SU-DHL-6 (cell line): ENCODE measurements around the gene APC.

Experiments used
- H2AFZ ChIP-seq: fragments of 200-600 bp; sonication (generic); 2 replicates; pipeline ENCODE4 v1.6.1; 2014; ENCODE audit warnings: low read depth, mild to moderate bottlenecking, moderate library complexity, mixed read lengths, antibody characterized with exemption, low read length; ENCODE audit not compliant: severe bottlenecking
- H3F3A ChIP-seq: fragments of 200-600 bp; shearing (Covaris generic); 2 replicates; pipeline ENCODE4 v1.6.0; 2016; ENCODE audit warnings: antibody characterized with exemption, mild to moderate bottlenecking; ENCODE audit not compliant: insufficient read depth
- H3K27ac ChIP-seq: fragments of 200-600 bp; sonication (generic); 2 replicates; pipeline ENCODE4 v1.5.1; 2016; ENCODE audit warnings: low read depth, mild to moderate bottlenecking, low read length, moderate library complexity, mixed read lengths
- H3K27me3 ChIP-seq: fragments of 200-600 bp; sonication (generic), shearing (Covaris generic); 2 replicates; pipeline ENCODE4 v1.6.0; 2014; ENCODE audit warnings: mild to moderate bottlenecking, low read length
- H3K36me3 ChIP-seq: fragments of 200-600 bp; sonication (generic); 2 replicates; pipeline ENCODE4 v1.6.1; 2014; ENCODE audit warnings: mild to moderate bottlenecking, low read length, mixed read lengths
- H3K4me2 ChIP-seq: fragments of 300-600, 200-600 bp; shearing (Covaris generic), sonication (generic); 2 replicates; pipeline ENCODE4 v1.6.0; 2014; ENCODE audit warnings: low read length, low read depth, mild to moderate bottlenecking; ENCODE audit not compliant: poor library complexity, severe bottlenecking
- H3K4me3 ChIP-seq: fragments of 200-600 bp; sonication (generic); 2 replicates; pipeline ENCODE4 v1.5.1; 2014; ENCODE audit warnings: antibody characterized with exemption, low read length, mild to moderate bottlenecking, mixed read lengths; ENCODE audit not compliant: insufficient read depth, poor library complexity, severe bottlenecking
- H3K79me2 ChIP-seq: fragments of 200-600 bp; sonication (generic); 2 replicates; pipeline ENCODE4 v1.6.1; 2014; ENCODE audit warnings: mild to moderate bottlenecking, low read length, moderate library complexity; ENCODE audit not compliant: insufficient read depth
- H3K9ac ChIP-seq: fragments of 200-600 bp; sonication (generic); 2 replicates; pipeline ENCODE4 v1.7.0; 2014; ENCODE audit warnings: mild to moderate bottlenecking, low read length
- H3K9me2 ChIP-seq: fragments of 200-600 bp; sonication (generic); replicated peaks from 2 replicates; pipeline ENCODE4 v1.6.1; 2014; ENCODE audit warnings: low read length; ENCODE audit not compliant: insufficient read depth
- H3K9me3 ChIP-seq: fragments of 200-600 bp; sonication (generic); 2 replicates; pipeline ENCODE4 v1.6.1; 2014; ENCODE audit warnings: low read length, mixed read lengths; ENCODE audit not compliant: insufficient read depth
- H4K20me1 ChIP-seq: fragments of 200-600 bp; sonication (generic); 2 replicates; pipeline ENCODE4 v1.6.1; 2014; ENCODE audit warnings: low read depth, mild to moderate bottlenecking, antibody characterized with exemption, low read length, moderate library complexity, mixed read lengths
- EZH2phosphoT487 ChIP-seq: fragments of 200-600 bp; sonication (generic), shearing (Covaris generic); conservative IDR thresholded peaks from 2 replicates; pipeline ENCODE4 v1.6.1; 2018; ENCODE audit warnings: mild to moderate bottlenecking, antibody characterized with exemption, low read length, moderate library complexity, mixed read lengths
- TF ChIP-seq, protein P1 (sequence below): fragments of 200-600 bp; sonication (generic); IDR thresholded peaks from one replicate; pipeline ENCODE4 v1.5.1; 2017; ENCODE audit warnings: antibody characterized with exemption, mild to moderate bottlenecking, low read length, moderate library complexity; ENCODE audit not compliant: insufficient read depth, poor library complexity, severe bottlenecking

Gene APC

GRCh38 chr5:112707187-112708102 lies 30.2 kb upstream of the APC start:
- no peaks in the 10 kb centered on the region for H4K20me1 ChIP-seq
- H3K9me2 ChIP-seq, result no peaks in the 10 kb centered on the region
- no peaks in the 10 kb centered on the region; the same call in 1 of the 2 replicates for H3F3A ChIP-seq
- no peaks in the 10 kb centered on the region for H3K27me3 ChIP-seq
- H3K36me3 ChIP-seq, result no peaks in the 10 kb centered on the region
- H3K27ac ChIP-seq, result 0 out of 2 replicates have a peak overlapping the region, but pooled peaks have one; percentile 7
- H3K9ac ChIP-seq, result peak overlapping the region; percentile 85
- peak overlapping the region; percentile 97 for H2AFZ ChIP-seq
- peaks cover 8% of the 10 kb centered on the region; the same call in 1 of the 2 replicates for H3K79me2 ChIP-seq
- TF ChIP-seq, protein P1, sequence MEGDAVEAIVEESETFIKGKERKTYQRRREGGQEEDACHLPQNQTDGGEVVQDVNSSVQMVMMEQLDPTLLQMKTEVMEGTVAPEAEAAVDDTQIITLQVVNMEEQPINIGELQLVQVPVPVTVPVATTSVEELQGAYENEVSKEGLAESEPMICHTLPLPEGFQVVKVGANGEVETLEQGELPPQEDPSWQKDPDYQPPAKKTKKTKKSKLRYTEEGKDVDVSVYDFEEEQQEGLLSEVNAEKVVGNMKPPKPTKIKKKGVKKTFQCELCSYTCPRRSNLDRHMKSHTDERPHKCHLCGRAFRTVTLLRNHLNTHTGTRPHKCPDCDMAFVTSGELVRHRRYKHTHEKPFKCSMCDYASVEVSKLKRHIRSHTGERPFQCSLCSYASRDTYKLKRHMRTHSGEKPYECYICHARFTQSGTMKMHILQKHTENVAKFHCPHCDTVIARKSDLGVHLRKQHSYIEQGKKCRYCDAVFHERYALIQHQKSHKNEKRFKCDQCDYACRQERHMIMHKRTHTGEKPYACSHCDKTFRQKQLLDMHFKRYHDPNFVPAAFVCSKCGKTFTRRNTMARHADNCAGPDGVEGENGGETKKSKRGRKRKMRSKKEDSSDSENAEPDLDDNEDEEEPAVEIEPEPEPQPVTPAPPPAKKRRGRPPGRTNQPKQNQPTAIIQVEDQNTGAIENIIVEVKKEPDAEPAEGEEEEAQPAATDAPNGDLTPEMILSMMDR, result no peak
- no peak for TF ChIP-seq EZH2phosphoT487
- peak overlapping the region; percentile 65 for H3K4me3 ChIP-seq
- no peaks in the 10 kb centered on the region for H3K9me3 ChIP-seq
- peak overlapping the region; percentile 97 for H3K4me2 ChIP-seq

GRCh38 chr5:112708103-112708622 lies 29.5 kb upstream of the APC start:
- no peaks in the 10 kb centered on the region for H3K27me3 ChIP-seq
- TF ChIP-seq EZH2phosphoT487, result no peak
- TF ChIP-seq, protein P1, result no peak
- peak overlapping the region; percentile 85 for H3K9ac ChIP-seq
- H3K36me3 ChIP-seq, result no peaks in the 10 kb centered on the region
- no peaks in the 10 kb centered on the region for H4K20me1 ChIP-seq
- H3K9me2 ChIP-seq, result no peaks in the 10 kb centered on the region
- peak overlapping the region; percentile 97 for H3K4me2 ChIP-seq
- peaks cover 8% of the 10 kb centered on the region; the same call in 1 of the 2 replicates for H3K79me2 ChIP-seq
- H2AFZ ChIP-seq, result peak overlapping the region; percentile 97
- H3K4me3 ChIP-seq, result peak overlapping the region; percentile 65
- no peaks in the 10 kb centered on the region for H3K9me3 ChIP-seq
- H3F3A ChIP-seq, result no peaks in the 10 kb centered on the region; the same call in 1 of the 2 replicates
- no peak overlapping the region for H3K27ac ChIP-seq

DNA sequence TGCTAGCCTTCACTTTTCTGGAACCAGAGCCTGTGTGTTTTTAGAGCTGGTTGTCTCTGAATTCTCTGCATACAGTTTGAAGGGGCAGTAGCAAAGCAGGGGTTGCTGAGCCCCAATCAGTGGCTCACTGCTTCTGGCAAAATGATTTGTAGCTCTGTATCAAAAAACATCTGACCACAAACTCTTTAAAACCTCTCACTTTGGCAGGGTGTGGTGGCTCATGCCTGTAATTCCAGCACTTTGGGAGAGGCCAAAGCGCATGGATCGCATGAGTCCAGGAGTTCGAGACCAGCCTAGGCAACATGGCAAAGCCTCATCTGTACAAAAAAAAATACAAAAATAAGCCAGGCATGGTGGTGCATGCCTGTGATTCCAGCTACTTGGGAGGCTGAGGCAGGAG lies 28.3 kb upstream of the APC start:
- H3K27me3 ChIP-seq, result no peaks in the 10 kb centered on the region
- H3K4me3 ChIP-seq, result no peak overlapping the region
- peak overlapping the region; percentile 97 for H3K4me2 ChIP-seq
- no peaks in the 10 kb centered on the region for H3K9me2 ChIP-seq
- no peaks in the 10 kb centered on the region for H3K36me3 ChIP-seq
- H3K9ac ChIP-seq, result no peak overlapping the region
- H4K20me1 ChIP-seq, result 0 out of 2 replicates have a peak, but pooled peaks cover 4% of the 10 kb centered on the region
- no peaks in the 10 kb centered on the region; the same call in 1 of the 2 replicates for H3F3A ChIP-seq
- H3K79me2 ChIP-seq, result peaks cover 8% of the 10 kb centered on the region; the same call in 1 of the 2 replicates
- TF ChIP-seq, protein P1, result no peak
- TF ChIP-seq EZH2phosphoT487, result no peak
- H2AFZ ChIP-seq, result no peak overlapping the region
- no peak overlapping the region for H3K27ac ChIP-seq
- H3K9me3 ChIP-seq, result no peaks in the 10 kb centered on the region
